GM21367 (cell line): ENCODE measurements around the gene NAGLU.

ENCODE experiments used
- ATAC-seq: cut with Tn5 transposase; IDR thresholded peaks from one replicate; pipeline ENCODE4 v1.9.1; 2021; ENCODE audit not compliant: unreplicated experiment

NAGLU gene

GRCh38 chr17:42563143-42563509, 27.1 kb downstream of the NAGLU start:
- no peak for ATAC-seq

- ATAC-seq: no peak
Measured at GRCh38 chr17:42563543-42563942, 27.5 kb downstream of the NAGLU start.

- no peak for ATAC-seq
Measured at GRCh38 chr17:42563950-42564349, 27.9 kb downstream of the NAGLU start.

- no peak for ATAC-seq
Measured at GRCh38 chr17:42564815-42565522, 28.9 kb downstream of the NAGLU start.

GRCh38 chr17:42565523-42566214, 29.6 kb downstream of the NAGLU start:
- ATAC-seq: no peak

- ATAC-seq: peak; percentile 3
Measured at GRCh38 chr17:42566215-42566882, 30.3 kb downstream of the NAGLU start.

GRCh38 chr17:42566883-42567573, 31.0 kb downstream of the NAGLU start, which contains the start of gene MLX:
Gene MLX (plus strand): TSS chr17:42567100. CDS start chr17:42567125, 25 bp downstream.
- ATAC-seq: peak; percentile 36

GRCh38 chr17:42568341-42569111, 32.5 kb downstream of the NAGLU start:
- ATAC-seq: no peak

GRCh38 chr17:42571435-42572225, 35.6 kb downstream of the NAGLU start:
- no peak for ATAC-seq

GRCh38 chr17:42573095-42573494, 37.1 kb downstream of the NAGLU start:
- no peak for ATAC-seq

GRCh38 chr17:42574463-42574862, 38.4 kb downstream of the NAGLU start:
- no peak for ATAC-seq

GRCh38 chr17:42577140-42577531, 41.1 kb downstream of the NAGLU start:
- ATAC-seq: no peak

GRCh38 chr17:42577532-42578281, 41.7 kb downstream of the NAGLU start, which contains the start of gene PSMC3IP:
Gene PSMC3IP (minus strand): TSS chr17:42577729. CDS start chr17:42577686, 43 bp downstream.
- ATAC-seq: peak; percentile 61

GRCh38 chr17:42578282-42578869, 42.3 kb downstream of the NAGLU start:
- ATAC-seq: no peak

GRCh38 chr17:42579794-42580551, 43.9 kb downstream of the NAGLU start:
- no peak for ATAC-seq

- no peak for ATAC-seq
Measured at GRCh38 chr17:42581744-42582270, 45.8 kb downstream of the NAGLU start.

- ATAC-seq: no peak
Measured at GRCh38 chr17:42584880-42585279, 48.8 kb downstream of the NAGLU start.

GRCh38 chr17:42585353-42585752, 49.3 kb downstream of the NAGLU start:
- no peak for ATAC-seq
